Cardiac muscle cell (in vitro differentiated cells and primary cell): ENCODE measurements around the gene FHIT. TPM values are rescaled to one million over a fixed set of nuclear protein-coding genes. Genes with fewer than 3 reads are reported as not detected.
"Not testable (repeated sequence)": the region's sequence is repeated elsewhere in the genome, so short reads cannot be mapped to it uniquely, and the experiment has no call there.

Source experiments
- DNase-seq, 2 donors: peaks; one replicate each; pipeline versions ENCODE4 v3.0.0 to v3.0.0-alpha.2; 2010 to 2017; ENCODE audit warnings: low read depth in 1 of 2, low spot score in 1 of 2
- H3K27ac ChIP-seq: fragments of 200-600 bp; sonication (generic); 2 replicates; pipeline ENCODE4 v1.5.1; 2016
- H3K27me3 ChIP-seq: fragments of 200-600 bp; sonication (generic); 2 replicates; pipeline ENCODE4 v1.6.0; 2016; ENCODE audit warnings: control low read depth
- H3K36me3 ChIP-seq: fragments of 200-600 bp; sonication (generic); 2 replicates; pipeline ENCODE4 v1.5.1; 2016; ENCODE audit warnings: control low read depth
- H3K4me1 ChIP-seq: fragments of 200-600 bp; sonication (generic); 2 replicates; pipeline ENCODE4 v1.8.1; 2017; ENCODE audit warnings: low read depth, mild to moderate bottlenecking, mixed run types
- H3K4me3 ChIP-seq: fragments of 200-600 bp; sonication (generic); 2 replicates; pipeline ENCODE4 v1.5.1; 2016; ENCODE audit warnings: mild to moderate bottlenecking
- H3K9me3 ChIP-seq: fragments of 200-600 bp; sonication (generic); 2 replicates; pipeline ENCODE4 v1.5.1; 2017; ENCODE audit warnings: low read depth, mild to moderate bottlenecking, control low read depth
- polyA plus RNA-seq: library from polyadenylated mRNA; unstranded; fragments of >200 nt; fragmentation: Nextera tagmentation; extraction: Ambion mirVana; gene quantifications from 2 replicates; pipeline ENCODE4 v1.2.1, GENCODE V29; 2016
- total RNA-seq: library from RNA; depleted of rRNA; stranded (reverse); fragments of >200 nt; gene quantifications from 2 replicates; pipeline ENCODE4 v1.2.3, GENCODE V29; 2016
- TF ChIP-seq, protein P1 (sequence below): IDR thresholded peaks from 2 replicates; pipeline ENCODE4 v1.5.1; 2012; ENCODE audit warnings: low read depth, mild to moderate bottlenecking, low read length

Gene FHIT
- total and polyA plus RNA-seq, 2 experiments from 2014 or later = 6.9 to 12.5 TPM

GRCh38 chr3:61199843-61200242, 51.4 kb downstream of the FHIT start:
- Histone ChIP-seq H3K9me3 (no peaks in the 10 kb centered on the region), H3K27ac (no peak overlapping the region), H3K27me3 (no peaks in the 10 kb centered on the region), H3K4me3 (no peak overlapping the region), H3K4me1 (peaks cover 5% of the 10 kb centered on the region), H3K36me3 (no peaks in the 10 kb centered on the region)
- TF ChIP-seq, protein P1, sequence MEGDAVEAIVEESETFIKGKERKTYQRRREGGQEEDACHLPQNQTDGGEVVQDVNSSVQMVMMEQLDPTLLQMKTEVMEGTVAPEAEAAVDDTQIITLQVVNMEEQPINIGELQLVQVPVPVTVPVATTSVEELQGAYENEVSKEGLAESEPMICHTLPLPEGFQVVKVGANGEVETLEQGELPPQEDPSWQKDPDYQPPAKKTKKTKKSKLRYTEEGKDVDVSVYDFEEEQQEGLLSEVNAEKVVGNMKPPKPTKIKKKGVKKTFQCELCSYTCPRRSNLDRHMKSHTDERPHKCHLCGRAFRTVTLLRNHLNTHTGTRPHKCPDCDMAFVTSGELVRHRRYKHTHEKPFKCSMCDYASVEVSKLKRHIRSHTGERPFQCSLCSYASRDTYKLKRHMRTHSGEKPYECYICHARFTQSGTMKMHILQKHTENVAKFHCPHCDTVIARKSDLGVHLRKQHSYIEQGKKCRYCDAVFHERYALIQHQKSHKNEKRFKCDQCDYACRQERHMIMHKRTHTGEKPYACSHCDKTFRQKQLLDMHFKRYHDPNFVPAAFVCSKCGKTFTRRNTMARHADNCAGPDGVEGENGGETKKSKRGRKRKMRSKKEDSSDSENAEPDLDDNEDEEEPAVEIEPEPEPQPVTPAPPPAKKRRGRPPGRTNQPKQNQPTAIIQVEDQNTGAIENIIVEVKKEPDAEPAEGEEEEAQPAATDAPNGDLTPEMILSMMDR = no peak
- DNase-seq = no peak

DNA sequence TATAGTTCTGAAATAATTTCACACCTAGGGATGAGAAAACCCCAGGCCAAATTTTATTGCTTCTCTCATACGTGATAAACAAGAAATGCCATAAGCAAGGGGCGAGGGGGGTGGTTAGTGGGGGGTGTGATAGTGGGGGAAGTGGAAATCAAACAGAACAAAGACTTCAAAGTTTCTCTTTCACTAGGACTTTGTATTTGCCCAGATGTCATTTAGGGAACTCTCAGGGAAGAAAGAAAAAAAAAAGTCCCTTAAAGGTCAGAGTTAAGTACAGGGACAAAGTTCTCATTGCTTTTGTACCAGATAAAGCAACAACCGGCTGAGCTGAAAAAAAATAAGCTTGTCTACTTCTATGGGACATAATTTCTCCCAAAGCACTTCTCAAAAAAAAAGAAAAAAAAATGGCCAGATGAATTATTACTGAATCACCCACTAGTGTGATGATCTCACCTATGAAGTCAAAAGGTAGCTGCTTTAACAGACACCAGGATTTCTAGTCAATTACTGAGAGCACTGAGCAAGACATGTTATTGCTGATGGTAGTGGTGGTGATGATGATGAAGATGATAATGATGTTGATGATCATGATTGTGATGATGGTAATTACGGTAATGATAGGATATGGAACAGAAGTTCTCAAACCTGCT, 56.2 kb downstream of the FHIT start:
- Histone ChIP-seq H3K4me1 (peaks cover 6% of the 10 kb centered on the region), H3K27ac (no peak overlapping the region), H3K9me3 (no peaks in the 10 kb centered on the region), H3K27me3 (no peaks in the 10 kb centered on the region), H3K4me3 (no peak overlapping the region), H3K36me3 (no peaks in the 10 kb centered on the region)
- no peak for DNase-seq
- TF ChIP-seq, protein P1 = no peak

DNA sequence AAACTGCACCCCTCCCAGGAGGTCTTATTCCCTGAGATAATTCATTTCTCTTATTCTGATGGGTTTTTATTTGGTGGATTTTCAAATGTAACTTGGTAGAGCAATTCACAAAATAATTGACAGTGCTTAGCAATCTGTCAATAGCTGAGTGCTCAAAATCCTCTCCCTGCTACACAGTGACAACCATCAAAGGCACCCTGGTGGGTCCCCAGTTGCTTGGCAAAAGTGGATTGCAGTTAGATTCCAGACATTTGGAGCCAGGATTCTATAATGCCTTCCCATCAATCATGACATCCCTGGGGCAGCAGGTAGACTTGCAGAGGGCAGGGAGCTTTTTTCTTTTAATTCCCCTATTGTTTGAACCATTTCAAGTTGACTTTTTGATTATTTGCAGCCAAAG, 59.0 kb downstream of the FHIT start:
- no peak for DNase-seq
- Histone ChIP-seq H3K9me3 (no peaks in the 10 kb centered on the region), H3K27me3 (no peaks in the 10 kb centered on the region), H3K36me3 (no peaks in the 10 kb centered on the region), H3K4me3 (no peak overlapping the region), H3K4me1 (peaks cover 6% of the 10 kb centered on the region), H3K27ac (no peak overlapping the region)
- TF ChIP-seq, protein P1 = no peak

DNA sequence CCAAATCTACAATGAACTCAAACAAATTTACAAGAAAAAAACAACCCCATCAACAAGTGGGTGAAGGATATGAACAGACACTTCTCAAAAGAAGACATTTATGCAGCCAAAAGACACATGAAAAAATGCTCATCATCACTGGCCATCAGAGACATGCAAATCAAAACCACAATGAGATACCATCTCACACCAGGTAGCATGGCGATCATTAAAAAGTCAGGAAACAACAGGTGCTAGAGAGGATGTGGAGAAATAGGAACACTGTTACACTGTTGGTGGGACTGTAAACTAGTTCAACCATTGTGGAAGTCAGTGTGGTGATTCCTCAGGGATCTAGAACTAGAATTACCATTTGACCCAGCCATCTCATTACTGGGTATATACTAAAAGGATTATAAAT, 61.0 kb downstream of the FHIT start:
- H3K4me1 ChIP-seq, H3K36me3 ChIP-seq, DNase-seq, H3K4me3 ChIP-seq, H3K27ac ChIP-seq, H3K27me3 ChIP-seq, H3K9me3 ChIP-seq: not testable (repeated sequence)

GRCh38 chr3:61186030-61186429, 65.2 kb downstream of the FHIT start:
- H3K27me3 ChIP-seq = no peaks in the 10 kb centered on the region

DNA sequence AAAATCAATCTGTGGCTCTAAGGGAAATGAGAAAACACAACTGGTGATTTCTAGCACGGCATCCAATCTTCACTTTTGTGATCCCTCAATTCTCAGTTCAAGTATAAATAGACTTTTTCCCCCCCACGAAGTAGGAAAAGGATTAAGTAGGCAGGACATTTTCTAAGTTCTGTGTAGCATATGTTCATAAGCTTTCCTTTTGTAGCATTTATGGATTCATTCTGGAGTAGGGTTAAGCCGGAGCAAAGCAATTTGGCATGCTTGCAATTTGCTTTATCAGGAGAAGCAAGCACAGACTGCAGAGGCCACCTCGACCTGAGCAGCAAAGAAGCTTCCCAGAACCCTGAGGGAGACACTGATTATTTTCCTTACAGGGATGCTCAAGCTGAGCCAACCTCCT, 66.3 kb downstream of the FHIT start:
- Histone ChIP-seq H3K4me1 (peaks cover 3% of the 10 kb centered on the region), H3K36me3 (no peaks in the 10 kb centered on the region), H3K9me3 (no peaks in the 10 kb centered on the region), H3K27ac (no peak overlapping the region), H3K4me3 (no peak overlapping the region), H3K27me3 (no peaks in the 10 kb centered on the region)
- TF ChIP-seq, protein P1 = no peak
- no peak for DNase-seq

More at GRCh38 chr3:61186030-61186429, 65.2 kb downstream of the FHIT start:
- DNase-seq = no peak
- H3K36me3 ChIP-seq = no peaks in the 10 kb centered on the region
- H3K9me3 ChIP-seq = no peaks in the 10 kb centered on the region
- TF ChIP-seq, protein P1 = no peak
- H3K27ac ChIP-seq = no peak overlapping the region
- no peak overlapping the region for H3K4me3 ChIP-seq
- peaks cover 3% of the 10 kb centered on the region for H3K4me1 ChIP-seq
